RWPE2 (cell line): ENCODE measurements around the gene INPP1.

ENCODE experiments used
- ATAC-seq: fragments of 200-7000 bp; cut with Tn5 transposase; 3 replicates; pipeline ENCODE4 v1.9.1; 2021; ENCODE audit warnings: low read depth
- DNase-seq: peaks from one replicate; pipeline ENCODE4 v3.0.0-alpha.2; 2020; ENCODE audit warnings: low spot score
- H3K27ac ChIP-seq: fragments of 450-650 bp; 2 replicates; pipeline ENCODE4 v1.5.1; 2017; ENCODE audit warnings: mild to moderate bottlenecking; ENCODE audit not compliant: poor library complexity, severe bottlenecking
- H3K27me3 ChIP-seq: fragments of 250-450 bp; sonication (Bioruptor Pico); 2 replicates; pipeline ENCODE4 v1.5.1; 2021; ENCODE audit warnings: mild to moderate bottlenecking, moderate library complexity; ENCODE audit not compliant: insufficient read depth, poor library complexity, severe bottlenecking
- H3K36me3 ChIP-seq: fragments of 250-450 bp; sonication (Bioruptor Pico); 2 replicates; pipeline ENCODE4 v1.5.1; 2020; ENCODE audit warnings: low read depth, mild to moderate bottlenecking, moderate library complexity
- H3K4me1 ChIP-seq: fragments of 250-450 bp; sonication (Bioruptor Pico); 2 replicates; pipeline ENCODE4 v1.5.1; 2021; ENCODE audit warnings: mild to moderate bottlenecking, moderate library complexity; ENCODE audit not compliant: insufficient read depth, poor library complexity, severe bottlenecking
- H3K4me3 ChIP-seq: fragments of 250-450 bp; sonication (Bioruptor Pico); 2 replicates; pipeline ENCODE4 v1.5.1; 2021; ENCODE audit warnings: mild to moderate bottlenecking, moderate library complexity; ENCODE audit not compliant: severe bottlenecking
- H3K9me3 ChIP-seq: fragments of 250-450 bp; sonication (Bioruptor Pico); 2 replicates; pipeline ENCODE4 v1.5.1; 2021; ENCODE audit warnings: mild to moderate bottlenecking, moderate library complexity; ENCODE audit not compliant: severe bottlenecking
- TF ChIP-seq, protein P1 (sequence below): fragments of 450-650 bp; IDR thresholded peaks from one replicate; pipeline ENCODE4 v1.5.1; 2017; ENCODE audit warnings: mild to moderate bottlenecking, moderate library complexity; ENCODE audit not compliant: poor library complexity, severe bottlenecking

Gene INPP1

DNA sequence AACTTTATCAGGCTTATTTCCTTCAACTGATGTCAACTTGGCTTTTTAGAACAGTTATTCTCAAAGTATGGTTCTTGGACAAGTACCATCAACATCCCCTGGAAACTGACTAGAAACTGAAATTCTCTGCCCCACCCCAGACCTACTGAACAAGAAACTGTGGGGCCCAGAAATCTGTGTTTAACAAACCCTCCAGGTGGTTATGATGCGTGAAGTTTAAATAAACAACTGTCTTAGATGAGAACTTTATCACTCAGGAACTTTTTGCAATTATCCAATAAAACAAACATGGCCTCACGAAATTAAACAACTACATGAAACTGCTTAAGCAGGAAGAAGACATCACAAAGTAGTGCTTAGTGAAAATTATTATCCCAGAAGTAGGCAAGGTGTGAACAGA is 28.1 kb upstream of the INPP1 start:
- Histone ChIP-seq H3K27ac (no peak overlapping the region), H3K27me3 (no peaks in the 10 kb centered on the region), H3K36me3 (peaks cover 1% of the 10 kb centered on the region; the same call in 1 of the 2 replicates), H3K9me3 (no peaks in the 10 kb centered on the region), H3K4me1 (peaks cover 3% of the 10 kb centered on the region), H3K4me3 (no peak overlapping the region)
- no peak for ATAC-seq
- TF ChIP-seq, protein P1, sequence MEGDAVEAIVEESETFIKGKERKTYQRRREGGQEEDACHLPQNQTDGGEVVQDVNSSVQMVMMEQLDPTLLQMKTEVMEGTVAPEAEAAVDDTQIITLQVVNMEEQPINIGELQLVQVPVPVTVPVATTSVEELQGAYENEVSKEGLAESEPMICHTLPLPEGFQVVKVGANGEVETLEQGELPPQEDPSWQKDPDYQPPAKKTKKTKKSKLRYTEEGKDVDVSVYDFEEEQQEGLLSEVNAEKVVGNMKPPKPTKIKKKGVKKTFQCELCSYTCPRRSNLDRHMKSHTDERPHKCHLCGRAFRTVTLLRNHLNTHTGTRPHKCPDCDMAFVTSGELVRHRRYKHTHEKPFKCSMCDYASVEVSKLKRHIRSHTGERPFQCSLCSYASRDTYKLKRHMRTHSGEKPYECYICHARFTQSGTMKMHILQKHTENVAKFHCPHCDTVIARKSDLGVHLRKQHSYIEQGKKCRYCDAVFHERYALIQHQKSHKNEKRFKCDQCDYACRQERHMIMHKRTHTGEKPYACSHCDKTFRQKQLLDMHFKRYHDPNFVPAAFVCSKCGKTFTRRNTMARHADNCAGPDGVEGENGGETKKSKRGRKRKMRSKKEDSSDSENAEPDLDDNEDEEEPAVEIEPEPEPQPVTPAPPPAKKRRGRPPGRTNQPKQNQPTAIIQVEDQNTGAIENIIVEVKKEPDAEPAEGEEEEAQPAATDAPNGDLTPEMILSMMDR, result no peak
- no peak for DNase-seq

GRCh38 chr2:190318514-190318913 is 24.9 kb upstream of the INPP1 start:
- DNase-seq, result no peak
- H3K4me3 ChIP-seq, result peak overlapping the region; percentile 44
- TF ChIP-seq, protein P1, result no peak
- no peaks in the 10 kb centered on the region for H3K9me3 ChIP-seq
- no peaks in the 10 kb centered on the region for H3K27me3 ChIP-seq
- peak overlapping the region; percentile 34 for H3K27ac ChIP-seq
- no peak for ATAC-seq
- peaks cover 4% of the 10 kb centered on the region for H3K4me1 ChIP-seq
- H3K36me3 ChIP-seq, result no peaks in the 10 kb centered on the region

DNA sequence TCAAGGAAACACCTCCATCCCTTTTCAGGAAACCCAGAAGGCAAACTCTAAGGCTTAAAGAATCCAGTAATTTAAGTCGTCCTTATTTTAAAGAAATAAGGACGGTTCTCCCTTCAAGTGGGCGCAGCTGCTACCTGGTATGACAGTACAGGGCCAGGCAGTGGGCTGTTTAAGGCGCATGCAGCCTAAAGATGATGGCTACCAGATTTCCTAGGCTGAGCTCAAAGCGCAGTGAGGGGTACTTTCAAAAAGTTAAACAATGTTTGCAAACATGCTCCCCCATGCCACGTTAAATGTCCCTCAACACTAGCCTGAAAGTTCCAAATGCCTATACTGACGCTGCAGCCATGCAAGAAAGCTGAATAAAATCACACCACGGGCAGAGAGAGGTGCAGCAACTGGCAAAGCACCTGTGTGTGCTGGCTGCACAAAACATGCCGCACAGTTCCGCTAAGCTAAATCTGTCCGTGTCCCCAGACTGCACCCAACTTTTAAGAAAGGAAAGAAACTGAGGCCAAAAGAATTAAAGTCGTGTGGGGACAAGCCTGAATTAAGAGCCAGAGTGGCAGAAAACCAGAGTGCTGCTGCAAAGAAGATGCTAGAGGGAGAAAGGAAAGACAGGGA is 24.3 kb upstream of the INPP1 start:
- DNase-seq, result no peak
- TF ChIP-seq, protein P1, result no peak
- Histone ChIP-seq H3K4me1 (peaks cover 4% of the 10 kb centered on the region), H3K36me3 (no peaks in the 10 kb centered on the region), H3K27ac (peak overlapping the region; percentile 34), H3K4me3 (peak overlapping the region; percentile 44), H3K27me3 (no peaks in the 10 kb centered on the region), H3K9me3 (no peaks in the 10 kb centered on the region)
- peak; percentile 18; the same call in 2 of the 3 replicates for ATAC-seq

GRCh38 chr2:190319555-190320498 is 23.6 kb upstream of the INPP1 start, which contains the start of gene HIBCH:
TSS of gene HIBCH (minus strand) at chr2:190319826. CDS start at chr2:190319750, 76 bp downstream.
- ATAC-seq (peak; percentile 96), DNase-seq (peak; percentile 97)
- H3K4me3 ChIP-seq, result peak within 1 kb of the TSS; percentile 44
- no peaks in the 10 kb centered on the region for H3K27me3 ChIP-seq
- TF ChIP-seq, protein P1, result peak; percentile 93
- H3K36me3 ChIP-seq, result no peaks in the 10 kb centered on the region
- H3K4me1 ChIP-seq, result peaks cover 4% of the 10 kb centered on the region
- H3K9me3 ChIP-seq, result no peaks in the 10 kb centered on the region
- peak within 1 kb of the TSS; percentile 34 for H3K27ac ChIP-seq
